ENCODE data around the gene JUP. TPM values are rescaled to one million over a fixed set of nuclear protein-coding genes. Genes with fewer than 3 reads are reported as not detected.

Gene JUP
- total and polyA plus RNA-seq, 4 donors = 39.1 to 56.0 (median 44.2) TPM

- TF ChIP-seq, protein P1, sequence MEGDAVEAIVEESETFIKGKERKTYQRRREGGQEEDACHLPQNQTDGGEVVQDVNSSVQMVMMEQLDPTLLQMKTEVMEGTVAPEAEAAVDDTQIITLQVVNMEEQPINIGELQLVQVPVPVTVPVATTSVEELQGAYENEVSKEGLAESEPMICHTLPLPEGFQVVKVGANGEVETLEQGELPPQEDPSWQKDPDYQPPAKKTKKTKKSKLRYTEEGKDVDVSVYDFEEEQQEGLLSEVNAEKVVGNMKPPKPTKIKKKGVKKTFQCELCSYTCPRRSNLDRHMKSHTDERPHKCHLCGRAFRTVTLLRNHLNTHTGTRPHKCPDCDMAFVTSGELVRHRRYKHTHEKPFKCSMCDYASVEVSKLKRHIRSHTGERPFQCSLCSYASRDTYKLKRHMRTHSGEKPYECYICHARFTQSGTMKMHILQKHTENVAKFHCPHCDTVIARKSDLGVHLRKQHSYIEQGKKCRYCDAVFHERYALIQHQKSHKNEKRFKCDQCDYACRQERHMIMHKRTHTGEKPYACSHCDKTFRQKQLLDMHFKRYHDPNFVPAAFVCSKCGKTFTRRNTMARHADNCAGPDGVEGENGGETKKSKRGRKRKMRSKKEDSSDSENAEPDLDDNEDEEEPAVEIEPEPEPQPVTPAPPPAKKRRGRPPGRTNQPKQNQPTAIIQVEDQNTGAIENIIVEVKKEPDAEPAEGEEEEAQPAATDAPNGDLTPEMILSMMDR (IDR thresholded peaks at IDR 0.05; ENCODE audit: low read depth, low read length, missing input control) = no peak
Observed at GRCh38 chr17:41796121-41796895, 9.8 kb upstream of the JUP start (continued).

- 95% methylated on average over 5 of the region's 5 CpGs for WGBS
- Histone ChIP-seq H3K9me3 (ENCODE audit: control insufficient read depth in 4 of 4, low read length in 3 of 4) (no peaks in the 10 kb centered on the region), H3K9ac (ENCODE audit: low read depth in 1 of 2, low read length in 2 of 2) (no peak overlapping the region), H3K4me3 (ENCODE audit: low read depth in 1 of 3, low read length in 3 of 3) (no peak overlapping the region), H3K36me3 (ENCODE audit: control insufficient read depth in 4 of 4, insufficient read depth in 3 of 4, low read depth in 1 of 4, low read length in 3 of 4) (no peaks in the 10 kb centered on the region), H3K27me3 (ENCODE audit: control insufficient read depth in 4 of 4, insufficient read depth in 4 of 4, low read length in 3 of 4) (no peaks in the 10 kb centered on the region), H3K4me1 (ENCODE audit: control insufficient read depth in 4 of 4, insufficient read depth in 4 of 4, low read length in 3 of 4) (peaks cover 0 to 7% (median 0%) of the 10 kb centered on the region in 4 donors), H3K27ac (ENCODE audit: low read depth in 1 of 2, low read length in 2 of 2) (no peak overlapping the region)
- TF ChIP-seq RXRA (IDR thresholded peaks at IDR 0.05) (peak; percentile 50 to 52), REST (IDR thresholded peaks at IDR 0.05) (no peak), ATF3 (IDR thresholded peaks at IDR 0.05) (no peak), FOXA1 (IDR thresholded peaks at IDR 0.05) (no peak), HNF4G (IDR thresholded peaks at IDR 0.05) (no peak), SP1 (IDR thresholded peaks at IDR 0.05) (no peak), YY1 (IDR thresholded peaks at IDR 0.05) (no peak), FOXA2 (IDR thresholded peaks at IDR 0.05) (no peak), HNF4A (conservative IDR thresholded peaks at IDR 0.05) (no peak), NR2F2 (IDR thresholded peaks at IDR 0.05) (peak; percentile 85), EGR1 (IDR thresholded peaks at IDR 0.05; ENCODE audit: low read depth in 2 of 2) (no peak), GABPA (IDR thresholded peaks at IDR 0.05 in 1 of 2, conservative IDR thresholded peaks at IDR 0.05 in 1 of 2) (no peak), RAD21 (IDR thresholded peaks at IDR 0.05) (no peak), TAF1 (conservative IDR thresholded peaks at IDR 0.05) (no peak), JUND (IDR thresholded peaks at IDR 0.05) (no peak)
- TF ChIP-seq, protein P1 (IDR thresholded peaks at IDR 0.05; ENCODE audit: low read depth, low read length, missing input control) = no peak
- TF ChIP-seq, protein P2, sequence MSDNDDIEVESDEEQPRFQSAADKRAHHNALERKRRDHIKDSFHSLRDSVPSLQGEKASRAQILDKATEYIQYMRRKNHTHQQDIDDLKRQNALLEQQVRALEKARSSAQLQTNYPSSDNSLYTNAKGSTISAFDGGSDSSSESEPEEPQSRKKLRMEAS (IDR thresholded peaks at IDR 0.05) = no peak
- DNase-seq (ENCODE audit: low spot score) = no peak
Observed at GRCh38 chr17:41794540-41794975, 8.0 kb upstream of the JUP start.
